ENCODE results near the gene UNCX.

The UNCX gene

GRCh38 chr7:1218541-1219165 lies 14.0 kb upstream of the UNCX start:
- DNase-seq, result no peak

DNA sequence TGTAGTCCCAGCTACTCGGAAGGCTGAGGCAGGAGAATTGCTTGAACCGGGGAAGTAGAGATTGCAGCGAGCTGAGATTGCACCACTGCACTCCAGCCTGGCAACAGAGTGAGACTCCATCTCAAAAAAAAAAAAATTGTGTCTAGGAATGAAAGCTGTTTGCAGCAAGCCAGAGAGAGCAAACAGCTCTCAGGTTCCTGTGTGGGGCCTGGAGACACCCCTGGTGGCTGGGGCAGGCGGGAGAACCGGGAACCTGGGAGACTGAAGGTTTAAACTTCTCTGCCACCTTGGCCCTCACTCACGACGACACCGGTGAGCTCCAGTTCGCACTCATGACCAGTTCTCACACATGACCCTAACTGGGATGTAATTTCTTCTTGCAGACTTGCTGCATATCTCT lies 13.2 kb upstream of the UNCX start:
- no peak for DNase-seq

GRCh38 chr7:1220000-1220726 lies 12.5 kb upstream of the UNCX start:
- no peak for DNase-seq

- DNase-seq, result no peak
These were observed 11.5 kb upstream of the UNCX start for GRCh38 chr7:1220977-1221745.

DNA sequence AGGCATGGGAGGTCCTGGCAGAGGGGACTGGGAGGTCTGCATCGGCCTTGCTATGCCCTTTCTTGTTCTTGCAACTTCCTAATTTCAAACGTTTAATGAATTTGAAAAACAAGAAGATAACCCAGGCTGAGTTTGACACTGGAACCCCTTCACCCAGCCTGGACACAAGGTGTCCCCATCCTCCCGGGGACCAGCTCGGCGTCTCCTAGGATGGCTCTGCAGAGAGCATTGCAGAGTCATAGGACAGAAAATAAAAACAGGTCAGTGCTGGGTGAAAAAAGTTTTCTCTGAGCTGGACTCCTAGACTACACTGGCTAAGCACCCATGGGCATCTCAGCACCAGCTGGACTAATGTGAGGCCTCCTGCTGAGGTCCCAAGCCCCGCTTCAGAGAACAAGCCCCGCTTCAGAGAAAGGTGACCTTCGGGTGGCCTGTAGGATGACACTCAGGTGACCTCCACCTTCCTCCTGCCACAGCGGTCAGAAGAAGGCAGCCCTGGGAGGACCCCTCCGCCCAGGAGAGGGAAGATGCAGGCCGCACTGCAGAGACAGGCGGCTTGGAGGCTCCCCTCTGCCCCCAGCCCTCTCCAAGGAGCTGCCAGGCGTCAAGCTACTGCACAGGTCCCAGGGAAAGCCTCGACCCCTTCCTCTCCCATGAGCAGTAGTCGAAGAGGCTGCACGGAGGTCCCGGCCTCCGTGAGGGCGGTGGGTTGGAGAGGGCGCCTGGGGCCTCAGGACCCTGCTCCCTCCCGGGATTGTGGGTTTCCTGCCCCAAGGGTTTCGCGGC lies 9.3 kb upstream of the UNCX start:
- DNase-seq, result no peak

- DNase-seq, result no peak
These were observed 8.5 kb upstream of the UNCX start for GRCh38 chr7:1224086-1224716.

DNA sequence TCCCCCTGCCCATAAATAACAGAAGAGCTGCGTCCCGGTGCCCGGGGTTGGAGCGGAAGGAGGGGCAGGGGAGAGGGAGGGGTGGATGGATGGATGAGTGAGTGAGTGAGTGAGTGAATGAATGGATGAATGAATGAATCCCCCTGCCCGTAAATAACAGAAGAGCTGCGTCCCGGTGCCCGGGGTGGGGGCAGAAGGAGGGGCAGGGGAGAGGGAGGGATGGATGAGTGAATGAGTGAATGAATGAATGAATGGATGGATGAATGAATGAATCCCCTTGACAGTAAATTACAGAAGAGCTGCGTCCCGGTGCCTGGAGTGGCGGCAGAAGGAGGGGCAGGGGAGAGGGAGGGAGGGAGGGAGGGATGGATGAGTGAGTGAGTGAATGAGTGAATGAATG lies 7.6 kb upstream of the UNCX start:
- DNase-seq, result no peak

DNA sequence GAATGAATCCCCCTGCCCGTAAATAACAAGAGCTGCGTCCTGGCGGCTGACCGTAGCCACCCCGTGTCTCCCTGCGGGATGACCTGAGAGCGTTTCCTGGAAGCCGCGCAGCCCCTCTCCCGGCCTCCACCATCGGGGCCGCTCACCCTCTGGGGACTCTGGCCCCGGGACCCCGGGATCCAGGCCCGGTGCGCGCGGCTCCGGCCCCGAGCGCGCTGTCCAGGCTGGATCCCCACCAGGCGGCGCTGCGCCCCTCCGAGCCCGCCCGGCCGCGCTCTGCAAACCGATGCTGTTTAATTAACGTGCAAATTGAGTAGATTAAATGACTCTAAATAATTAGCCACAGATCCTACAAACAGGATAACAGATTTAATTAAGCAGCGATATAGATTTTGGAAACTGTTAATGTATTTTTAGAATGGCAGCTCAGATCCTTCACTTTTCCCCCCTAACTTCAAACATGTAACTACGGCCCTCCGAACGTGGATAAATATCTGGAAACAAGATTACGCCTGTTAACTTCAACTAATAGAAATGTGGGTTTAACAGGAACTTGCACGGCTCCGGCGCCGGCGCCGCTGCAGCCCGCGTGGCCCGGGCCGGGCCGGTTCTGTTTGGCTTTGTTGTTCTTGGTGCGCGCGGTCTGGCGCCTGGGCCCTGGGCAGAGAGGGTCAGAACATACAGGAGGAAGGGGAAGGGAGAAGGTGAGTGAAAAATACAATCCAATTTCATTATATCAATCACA lies 7.1 kb upstream of the UNCX start:
- DNase-seq, result peak; percentile 34 to 35

DNA sequence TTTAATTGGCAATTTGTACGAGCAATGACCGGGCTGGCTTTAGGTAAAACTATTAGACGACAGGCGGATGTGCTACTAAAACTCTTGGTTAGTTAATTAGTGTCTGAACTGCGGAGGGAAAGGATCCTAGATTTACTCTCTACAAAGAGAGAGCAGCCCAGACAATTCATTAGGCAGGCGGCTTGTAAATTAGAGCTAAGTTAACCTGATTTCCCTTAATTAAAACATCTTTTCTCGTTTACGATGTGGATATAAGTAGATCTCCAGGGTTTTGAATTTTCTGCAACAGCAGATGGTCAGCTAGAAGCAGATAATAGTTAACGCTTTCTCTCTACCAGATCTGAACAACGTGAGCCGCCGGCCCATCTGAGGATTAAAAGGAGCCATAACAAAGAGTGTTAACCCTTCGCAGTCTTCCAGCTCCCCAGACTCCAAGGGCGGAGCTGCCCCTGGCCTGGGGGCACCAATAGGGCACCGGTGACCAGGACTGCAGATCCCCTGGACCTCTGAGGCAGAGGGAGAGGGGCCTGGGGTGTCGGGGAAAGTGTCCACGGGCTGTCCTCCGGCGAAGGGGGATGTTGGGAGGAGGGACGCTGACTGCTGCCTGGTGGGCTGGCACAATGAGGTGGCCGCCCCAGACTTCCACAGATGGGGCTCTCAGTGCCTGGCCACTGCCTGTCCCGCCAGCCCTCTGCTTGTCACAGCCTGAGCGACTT lies 6.3 kb upstream of the UNCX start:
- DNase-seq, result no peak

DNA sequence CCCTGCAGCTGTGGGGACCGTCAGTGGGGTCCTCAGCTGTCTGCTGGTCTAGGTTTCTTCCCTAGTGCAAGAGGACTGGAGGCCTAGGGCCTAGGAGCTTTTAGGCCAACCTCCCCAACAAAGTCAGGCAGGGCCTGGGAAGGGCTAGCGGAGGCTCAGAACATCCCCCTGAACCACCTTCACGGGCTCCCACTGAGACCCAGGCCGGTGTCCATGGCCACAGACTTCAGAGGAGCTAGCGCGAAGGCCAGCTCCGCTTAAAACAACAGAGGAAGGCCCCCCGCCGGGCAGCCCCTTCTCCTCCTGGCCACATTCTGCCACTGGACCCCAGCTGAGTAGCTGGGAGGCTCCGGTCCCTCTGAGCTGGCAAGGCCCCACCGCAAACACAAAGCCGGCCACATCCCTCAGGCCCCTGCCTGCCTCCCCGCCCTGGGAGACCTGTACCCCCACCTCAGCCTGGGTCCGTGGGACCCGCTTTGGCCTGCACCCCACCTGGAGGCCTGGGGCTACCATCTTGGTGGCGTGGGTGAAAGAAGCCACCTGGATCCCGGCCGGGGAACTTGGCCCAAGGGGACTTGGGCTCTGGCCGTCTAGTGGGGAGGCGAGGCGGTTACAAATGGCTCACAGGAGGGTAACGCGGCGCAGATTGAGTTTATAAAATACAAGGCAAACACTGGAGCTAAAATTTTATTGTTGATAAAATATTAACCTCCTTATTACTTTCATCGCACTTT lies 5.4 kb upstream of the UNCX start:
- no peak for DNase-seq

DNA sequence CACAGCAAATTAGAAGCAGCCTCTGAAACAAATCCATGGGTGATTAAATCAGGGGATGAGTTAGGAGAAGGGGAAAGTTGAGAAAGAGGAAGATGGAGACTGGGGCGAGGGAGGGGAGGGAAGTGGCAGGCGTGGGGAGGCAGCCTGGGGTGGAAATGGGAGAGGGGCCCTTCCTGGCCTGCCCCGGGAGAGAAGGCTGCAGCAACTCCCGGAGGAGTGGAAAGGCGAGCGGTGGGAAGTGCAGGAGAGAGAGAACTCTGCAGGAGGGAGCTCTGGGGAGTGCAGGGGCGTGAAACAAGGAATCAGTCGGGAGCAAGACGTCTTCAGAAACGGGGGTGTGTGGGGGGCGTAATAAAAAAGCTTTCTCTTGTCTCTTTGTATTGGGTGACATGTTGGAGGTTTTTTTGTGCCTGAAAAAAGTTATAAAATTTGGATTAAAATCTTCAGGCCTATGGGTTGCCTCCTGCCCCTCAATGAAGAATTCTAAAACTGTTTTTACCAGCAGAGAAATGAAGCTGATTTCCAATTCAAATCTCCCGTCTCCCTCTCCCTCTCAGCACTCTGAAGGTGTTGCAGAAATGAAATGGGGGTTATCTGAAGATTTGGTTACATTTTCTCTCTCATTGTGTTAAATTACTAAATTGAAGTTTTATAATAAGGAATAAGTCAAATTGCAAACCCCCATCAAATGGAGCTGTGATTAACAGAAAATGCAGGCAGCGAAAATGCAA lies 4.7 kb upstream of the UNCX start:
- DNase-seq, result no peak

DNA sequence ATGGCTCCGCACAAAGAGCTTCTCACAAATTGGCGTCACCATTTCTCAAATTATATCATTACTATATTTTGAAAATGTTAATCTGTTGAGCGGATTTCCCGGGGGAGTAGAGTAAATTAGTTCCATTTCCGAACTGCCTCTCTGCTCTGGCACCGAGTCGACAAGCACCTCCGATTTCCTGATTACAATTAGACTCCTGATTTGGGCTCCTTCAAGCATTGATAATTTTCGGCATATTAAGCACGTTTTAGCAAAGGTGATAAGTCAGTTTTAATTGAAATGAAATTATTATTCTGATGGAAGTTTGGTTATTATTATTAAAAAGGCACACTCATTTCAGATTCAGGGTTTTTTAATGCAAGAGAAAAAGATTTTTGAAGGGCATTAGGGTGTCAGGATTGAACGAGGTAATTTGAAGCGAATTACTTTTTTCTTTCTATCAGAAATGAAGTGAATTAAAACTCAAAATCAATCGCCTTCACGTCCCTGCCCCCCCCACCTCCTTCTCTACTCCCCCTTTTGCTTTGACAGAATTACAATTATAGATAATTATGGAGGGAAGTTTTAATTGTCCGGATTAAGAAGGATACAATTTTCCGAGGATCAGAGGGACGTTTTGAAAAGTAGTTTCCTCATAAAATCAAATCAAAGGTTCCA lies 4.0 kb upstream of the UNCX start:
- no peak for DNase-seq

- DNase-seq, result no peak
These were observed 3.3 kb upstream of the UNCX start for GRCh38 chr7:1229202-1229947.

DNA sequence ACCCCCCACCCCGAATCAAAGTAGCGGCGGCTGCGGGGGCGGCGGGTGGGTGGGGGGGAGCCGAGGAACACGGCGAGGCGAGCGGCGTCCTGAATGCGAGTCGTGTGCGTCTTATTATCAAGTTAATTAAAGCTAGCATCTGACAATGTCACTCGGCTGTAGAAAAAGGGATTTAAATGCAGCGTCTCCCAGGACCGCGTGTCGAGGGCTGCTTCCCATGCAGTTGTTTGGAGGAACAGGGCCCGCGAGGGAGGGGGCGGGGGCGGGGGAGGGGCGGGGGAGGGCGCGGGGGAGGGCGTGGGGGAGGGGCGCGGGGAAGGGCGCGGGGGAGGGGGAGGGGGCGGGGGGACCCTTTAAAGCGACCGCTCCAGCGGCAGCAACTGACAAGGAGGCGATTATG lies 2.7 kb upstream of the UNCX start:
- DNase-seq, result no peak

DNA sequence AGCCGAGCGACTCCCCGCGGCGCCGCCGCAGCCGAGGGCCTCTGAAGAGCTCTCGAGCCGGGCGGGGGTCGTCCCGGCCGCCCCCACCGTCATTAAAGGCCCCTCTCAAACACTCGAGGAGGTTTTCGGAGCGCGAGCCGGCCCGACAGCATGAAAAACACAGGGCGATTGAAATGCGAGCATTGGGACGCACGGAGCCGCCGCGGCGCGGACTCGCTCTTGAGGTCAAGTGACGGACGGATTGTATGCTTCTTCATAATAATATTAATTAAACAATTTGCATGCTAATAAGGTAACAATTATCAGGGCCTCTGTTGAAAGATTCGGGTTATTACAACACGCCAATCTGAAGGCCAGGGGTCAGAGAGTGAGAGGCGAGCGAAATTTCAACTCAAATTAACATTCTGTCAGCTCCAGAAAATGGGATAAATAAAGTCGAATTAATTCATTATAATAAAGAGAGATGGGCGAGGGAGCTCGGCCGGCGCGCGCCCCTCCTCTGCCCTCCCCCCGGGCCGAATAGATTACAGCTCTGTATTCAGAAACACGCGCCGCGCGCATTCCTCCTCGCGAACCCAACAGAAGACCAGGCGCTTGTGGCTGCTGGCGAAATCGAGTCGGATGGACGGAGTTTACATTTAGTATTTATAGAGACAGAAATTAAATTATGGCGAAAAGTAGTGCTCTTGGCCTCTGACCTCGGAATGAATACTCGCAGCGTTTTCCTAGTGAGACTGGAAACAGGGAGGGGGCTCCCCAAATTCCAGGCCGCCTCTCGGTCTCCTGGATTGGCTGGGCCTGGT lies 2.1 kb upstream of the UNCX start:
- DNase-seq, result no peak

DNA sequence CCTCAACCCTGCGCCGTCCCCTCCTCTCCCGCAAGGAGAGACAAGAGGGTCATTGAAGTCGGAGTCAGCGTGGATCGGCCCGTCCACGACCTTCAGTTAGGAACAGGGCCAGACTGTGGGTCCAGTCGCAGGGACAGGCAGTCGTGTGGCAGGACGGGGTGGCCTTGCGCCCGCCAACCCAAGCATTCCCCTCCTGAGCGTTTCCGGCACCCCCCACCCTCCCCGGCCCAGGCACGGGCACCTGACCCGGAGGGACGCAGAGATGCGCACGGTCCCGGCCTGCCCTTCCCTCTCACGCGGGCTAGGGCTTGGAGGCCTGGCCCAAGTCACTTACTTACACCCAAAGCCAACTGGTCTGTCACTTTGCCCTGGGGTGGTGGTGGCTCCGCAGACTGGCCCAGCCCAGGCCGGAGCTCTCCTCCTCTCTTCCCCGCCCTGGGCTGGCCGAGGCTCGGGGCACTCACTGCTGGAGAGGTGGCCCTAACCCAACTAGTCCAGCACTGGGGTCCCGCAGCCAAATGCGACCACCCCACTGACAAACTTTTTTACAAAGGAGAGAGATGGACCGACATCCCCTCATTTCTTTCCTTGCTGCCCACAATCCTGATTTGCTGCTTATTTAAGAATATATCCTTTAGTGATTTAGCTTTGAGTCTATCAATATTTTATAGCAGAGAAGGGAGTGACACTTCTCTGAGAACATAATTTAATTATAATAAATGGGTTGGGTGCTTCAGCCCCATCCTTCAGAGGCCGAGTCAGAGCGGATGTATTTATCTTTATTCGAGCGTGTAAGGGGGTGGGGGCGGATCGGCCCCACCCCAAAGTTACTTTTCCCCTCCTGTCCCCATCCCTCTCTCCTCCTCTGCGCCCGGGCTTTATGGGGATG lies 1.2 kb upstream of the UNCX start:
- no peak for DNase-seq

- no peak for DNase-seq
These were observed 587 bp upstream of the UNCX start for GRCh38 chr7:1232103-1232466.
